T-helper 2 cell treated with Interferon-gamma antibody and Interleukin-4, amounts not matched to agents 5 μg/mL and 100 μg/mL, for 36 hours (primary cell): ENCODE data around the gene DOCK2.
A peak's percentile ranks its signal among the peaks of the same experiment; 100 is the strongest.
"Not testable (repeated sequence)": the region's sequence is repeated elsewhere in the genome, so short reads cannot be mapped to it uniquely, and the experiment has no call there.

ENCODE experiments used
- DNase-seq: peaks from one replicate; pipeline ENCODE4 v3.0.0; 2021; ENCODE audit warnings: low spot score
- H3K27ac Mint-ChIP-seq: one replicate; pipeline ENCODE4 v1.8.0; 2021; ENCODE audit warnings: mild to moderate bottlenecking, mixed read lengths
- H3K27me3 Mint-ChIP-seq: one replicate; pipeline ENCODE4 v1.8.0; 2021; ENCODE audit warnings: low read depth, mixed read lengths
- H3K36me3 Mint-ChIP-seq: one replicate; pipeline ENCODE4 v1.8.0; 2021; ENCODE audit warnings: low read depth, mixed read lengths
- H3K4me1 Mint-ChIP-seq: one replicate; pipeline ENCODE4 v1.8.0; 2021; ENCODE audit warnings: low read depth, mixed read lengths
- H3K4me3 Mint-ChIP-seq: one replicate; pipeline ENCODE4 v1.8.0; 2022; ENCODE audit warnings: mild to moderate bottlenecking, moderate library complexity, mixed read lengths
- H3K9me3 Mint-ChIP-seq: one replicate; pipeline ENCODE4 v1.8.0; 2021; ENCODE audit warnings: mixed read lengths

Gene DOCK2

DNA sequence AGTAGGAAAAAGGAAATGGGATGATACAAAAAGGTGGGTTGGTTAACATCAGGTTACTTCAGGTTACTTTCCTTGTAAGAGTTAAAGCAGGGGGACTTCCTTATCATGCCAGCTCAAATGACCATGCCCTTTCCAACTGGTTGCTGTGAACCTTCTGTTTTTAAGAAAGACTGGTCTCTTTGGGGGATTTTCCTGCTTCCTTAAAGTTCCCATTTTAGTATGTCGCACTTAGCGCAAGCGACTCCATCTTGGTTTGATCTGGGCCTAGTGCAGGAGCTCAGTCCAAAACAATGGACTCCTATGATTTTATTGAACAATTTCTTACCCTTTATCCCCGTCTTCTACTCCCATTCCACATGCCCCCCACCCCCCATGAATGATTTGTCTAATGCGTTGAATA is 173.4 kb downstream of the DOCK2 start:
- H3K4me1 Mint-ChIP-seq = peaks cover 7% of the 10 kb centered on the region
- DNase-seq = no peak
- peaks cover 48% of the 10 kb centered on the region for H3K36me3 Mint-ChIP-seq
- no peaks in the 10 kb centered on the region for H3K27me3 Mint-ChIP-seq
- no peak overlapping the region for H3K27ac Mint-ChIP-seq
- no peak overlapping the region for H3K4me3 Mint-ChIP-seq
- H3K9me3 Mint-ChIP-seq = no peaks in the 10 kb centered on the region

DNA sequence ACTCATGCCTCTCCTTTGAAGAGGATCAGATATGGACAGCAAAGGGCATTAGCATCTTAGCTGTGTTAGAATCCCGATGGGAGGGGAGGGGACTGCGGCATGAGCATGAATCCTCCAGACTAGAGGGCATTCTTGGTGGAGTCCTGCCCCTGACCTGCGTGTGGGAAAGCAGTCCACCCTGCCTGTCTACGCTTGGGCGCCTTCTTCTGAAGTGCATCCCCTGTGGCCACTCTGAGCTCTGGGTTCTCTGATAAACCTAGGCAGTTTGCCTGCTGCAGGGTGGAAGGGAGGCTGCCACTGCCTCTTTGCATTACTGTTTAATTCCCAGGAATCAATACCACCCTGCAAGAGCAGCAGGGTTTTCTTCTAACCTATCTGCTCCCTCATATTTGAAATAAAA is 173.9 kb downstream of the DOCK2 start:
- peaks cover 45% of the 10 kb centered on the region for H3K36me3 Mint-ChIP-seq
- H3K27me3 Mint-ChIP-seq = no peaks in the 10 kb centered on the region
- H3K27ac Mint-ChIP-seq = no peak overlapping the region
- DNase-seq = no peak
- H3K4me1 Mint-ChIP-seq = peaks cover 3% of the 10 kb centered on the region
- H3K9me3 Mint-ChIP-seq = no peaks in the 10 kb centered on the region
- no peak overlapping the region for H3K4me3 Mint-ChIP-seq

DNA sequence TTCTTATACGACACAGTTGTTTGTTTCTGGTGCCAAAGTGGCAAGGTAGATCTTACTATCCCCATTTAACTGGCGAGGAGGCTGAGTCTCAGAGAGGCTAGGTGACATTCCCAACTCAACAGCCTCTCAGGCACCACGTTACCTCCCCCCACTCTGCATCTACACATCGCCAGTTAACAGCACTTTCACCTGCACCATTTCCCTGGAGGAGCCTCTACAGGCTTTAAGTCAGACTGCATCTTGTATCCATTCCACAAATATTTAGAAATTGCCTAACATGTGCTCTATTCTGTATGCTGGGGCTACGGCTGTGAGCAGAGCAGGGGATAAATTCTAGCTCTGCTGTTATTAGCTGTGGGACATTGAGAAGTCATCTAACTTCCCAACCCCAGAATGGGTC is 174.6 kb downstream of the DOCK2 start:
- peaks cover 45% of the 10 kb centered on the region for H3K36me3 Mint-ChIP-seq

DNA sequence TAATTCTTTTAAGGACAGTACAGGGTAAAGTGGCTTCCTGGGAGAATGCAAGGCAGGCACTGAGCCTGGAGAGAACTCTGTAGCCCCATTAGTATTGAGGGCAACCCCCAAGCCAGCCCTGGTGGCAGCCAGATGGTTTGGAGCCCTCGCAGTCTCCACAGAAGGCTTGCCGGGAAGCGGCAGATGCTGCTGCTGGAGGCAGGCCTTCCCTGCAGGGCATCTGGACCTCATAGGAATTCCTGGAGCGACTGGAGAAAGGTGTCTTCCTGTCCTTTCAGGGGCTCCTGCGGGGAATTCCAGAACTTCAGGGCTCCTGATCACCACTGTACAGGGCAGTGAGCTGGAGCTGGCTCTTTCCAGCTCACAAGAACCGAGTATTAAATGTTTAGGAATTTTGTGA is 175.7 kb downstream of the DOCK2 start:
- Mint-ChIP-seq H3K27ac (no peak overlapping the region), H3K4me1 (peaks cover 3% of the 10 kb centered on the region), H3K9me3 (no peaks in the 10 kb centered on the region), H3K36me3 (peaks cover 52% of the 10 kb centered on the region), H3K27me3 (no peaks in the 10 kb centered on the region), H3K4me3 (no peak overlapping the region)
- no peak for DNase-seq

More for the DNA sequence above, 174.6 kb downstream of the DOCK2 start:
- Mint-ChIP-seq H3K4me3 (no peak overlapping the region), H3K27ac (no peak overlapping the region), H3K4me1 (peaks cover 3% of the 10 kb centered on the region), H3K9me3 (no peaks in the 10 kb centered on the region), H3K27me3 (no peaks in the 10 kb centered on the region)
- no peak for DNase-seq

DNA sequence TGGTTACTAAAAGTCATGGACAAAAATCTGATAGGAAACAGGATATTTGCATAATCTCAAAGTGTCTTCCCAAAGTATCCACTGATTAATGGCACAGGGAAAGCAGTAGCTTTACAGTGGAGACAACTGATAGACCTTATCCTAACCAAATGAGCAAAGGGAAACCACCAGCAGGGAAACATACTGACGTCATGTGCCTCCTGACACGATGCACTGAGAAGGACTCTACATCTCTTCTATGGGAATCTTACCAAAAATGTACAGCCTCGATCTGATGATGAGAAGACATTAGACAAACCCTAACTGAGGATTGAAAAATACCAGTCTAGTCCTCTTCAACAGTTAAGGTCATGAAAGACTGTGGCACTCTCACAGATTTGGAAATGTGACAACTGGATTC is 177.0 kb downstream of the DOCK2 start:
- peaks cover 4% of the 10 kb centered on the region for H3K9me3 Mint-ChIP-seq
- H3K4me1 Mint-ChIP-seq = peaks cover 3% of the 10 kb centered on the region
- peaks cover 65% of the 10 kb centered on the region for H3K36me3 Mint-ChIP-seq
- H3K27ac Mint-ChIP-seq = no peak overlapping the region
- H3K27me3 Mint-ChIP-seq = no peaks in the 10 kb centered on the region
- H3K4me3 Mint-ChIP-seq = no peak overlapping the region
- no peak for DNase-seq

DNA sequence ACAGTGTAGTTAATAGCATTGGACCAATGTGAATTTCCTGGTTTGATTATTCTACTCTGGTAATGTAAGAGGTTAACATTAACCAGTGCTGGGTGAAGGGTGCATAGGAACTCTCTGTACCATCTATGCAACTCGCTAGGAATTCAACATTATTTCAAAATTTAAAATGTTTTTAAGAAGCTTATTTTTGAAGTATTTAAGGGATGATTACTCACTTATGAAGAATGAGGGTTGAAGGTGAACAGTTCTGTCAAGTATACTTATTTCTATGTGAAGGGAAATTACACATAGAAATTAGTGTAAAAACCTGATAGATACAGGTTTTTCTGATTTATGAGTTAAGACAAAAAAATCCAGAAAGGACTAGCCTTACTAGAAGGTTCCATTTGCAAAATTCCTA is 177.4 kb downstream of the DOCK2 start:
- H3K27ac Mint-ChIP-seq = no peak overlapping the region
- no peak overlapping the region for H3K4me3 Mint-ChIP-seq
- H3K27me3 Mint-ChIP-seq = no peaks in the 10 kb centered on the region
- H3K4me1 Mint-ChIP-seq = peaks cover 2% of the 10 kb centered on the region
- H3K9me3 Mint-ChIP-seq = peaks cover 4% of the 10 kb centered on the region
- no peak for DNase-seq
- H3K36me3 Mint-ChIP-seq = peaks cover 64% of the 10 kb centered on the region

DNA sequence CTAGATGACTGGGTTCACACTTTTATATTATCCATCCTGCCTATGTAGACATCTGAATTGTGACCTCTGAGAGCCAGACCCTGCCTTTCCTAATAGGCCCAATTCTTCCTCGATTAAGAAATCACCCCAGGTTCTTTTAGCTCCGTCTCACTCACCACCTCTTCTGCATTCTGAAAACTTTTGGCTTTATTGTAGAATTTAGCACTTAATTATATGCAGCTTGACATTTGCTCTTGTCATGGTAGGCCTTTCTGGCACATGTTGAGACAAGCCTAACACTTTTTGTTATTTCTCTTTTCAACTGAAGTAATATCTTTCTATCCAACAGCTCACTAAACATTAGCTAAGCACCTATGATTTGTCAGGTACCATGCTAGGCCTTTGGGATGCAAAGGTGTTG is 180.0 kb downstream of the DOCK2 start:
- no peak for DNase-seq
- H3K9me3 Mint-ChIP-seq = peaks cover 4% of the 10 kb centered on the region
- peaks cover 74% of the 10 kb centered on the region for H3K36me3 Mint-ChIP-seq
- H3K27me3 Mint-ChIP-seq = no peaks in the 10 kb centered on the region
- H3K4me3 Mint-ChIP-seq = no peak overlapping the region
- H3K27ac Mint-ChIP-seq = no peak overlapping the region
- peaks cover 2% of the 10 kb centered on the region for H3K4me1 Mint-ChIP-seq

DNA sequence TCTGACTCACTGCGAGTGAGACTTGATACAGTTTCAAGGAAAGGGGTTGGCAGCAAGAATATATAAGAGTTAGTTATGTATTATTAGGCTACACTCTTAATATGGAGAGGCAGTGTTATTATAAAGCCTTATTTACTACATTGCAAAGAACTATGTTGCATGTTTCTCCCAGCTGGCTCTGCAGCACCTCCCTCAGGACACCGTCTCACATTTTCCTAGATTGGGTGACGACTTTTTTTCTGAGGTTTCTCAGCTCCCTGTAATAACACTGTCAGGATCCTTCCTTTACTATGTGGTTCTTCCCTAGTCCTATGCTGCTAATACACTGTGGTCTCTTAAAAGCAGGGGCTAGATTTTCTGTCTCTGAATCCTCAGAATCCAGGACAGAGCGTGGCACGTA is 189.5 kb downstream of the DOCK2 start:
- H3K4me1 Mint-ChIP-seq = peaks cover 9% of the 10 kb centered on the region
- no peaks in the 10 kb centered on the region for H3K27me3 Mint-ChIP-seq
- no peak for DNase-seq
- H3K36me3 Mint-ChIP-seq = peaks cover 42% of the 10 kb centered on the region
- H3K27ac Mint-ChIP-seq = no peak overlapping the region
- peaks cover 7% of the 10 kb centered on the region for H3K9me3 Mint-ChIP-seq
- H3K4me3 Mint-ChIP-seq = no peak overlapping the region

DNA sequence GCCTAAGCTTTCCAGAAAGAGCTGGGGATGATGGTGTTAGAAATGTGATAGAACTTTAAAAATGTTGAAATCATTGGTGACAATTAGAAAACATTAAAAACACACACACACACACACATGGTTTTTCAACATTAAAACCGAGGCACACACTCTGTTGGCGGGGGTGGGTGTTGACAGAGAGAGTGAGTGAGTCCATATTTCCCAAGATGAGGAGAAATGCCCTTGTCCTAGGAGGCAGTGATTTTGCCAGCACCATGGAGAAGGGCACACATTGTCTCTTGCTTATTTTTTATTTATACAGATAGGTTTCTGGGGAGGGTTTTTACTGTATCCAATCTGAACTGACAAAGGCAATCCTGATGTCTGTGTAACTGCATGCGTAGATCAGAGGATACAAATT is 190.7 kb downstream of the DOCK2 start:
- no peak overlapping the region for H3K27ac Mint-ChIP-seq
- peaks cover 35% of the 10 kb centered on the region for H3K36me3 Mint-ChIP-seq
- no peaks in the 10 kb centered on the region for H3K27me3 Mint-ChIP-seq
- no peak for DNase-seq
- peaks cover 1% of the 10 kb centered on the region for H3K9me3 Mint-ChIP-seq
- H3K4me1 Mint-ChIP-seq = peaks cover 19% of the 10 kb centered on the region
- no peak overlapping the region for H3K4me3 Mint-ChIP-seq

DNA sequence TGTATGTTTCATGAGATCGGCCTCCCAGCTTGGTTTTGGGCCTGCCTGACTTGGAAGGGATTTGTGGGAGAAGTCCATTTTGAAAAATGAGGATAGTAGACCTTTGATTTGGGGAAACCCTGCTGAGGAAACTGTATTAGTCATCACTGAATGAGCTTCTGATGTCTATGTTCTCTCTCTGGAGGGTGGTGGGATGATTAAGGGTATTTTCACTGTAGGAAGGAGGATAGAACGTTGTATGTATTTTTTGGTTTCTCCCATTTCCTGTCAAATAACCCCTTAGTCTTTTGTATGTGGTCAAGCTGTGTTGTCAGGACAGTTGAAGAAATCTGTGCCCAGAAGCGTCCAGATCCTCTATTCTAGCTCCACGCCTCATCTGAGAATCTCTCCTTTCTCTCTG is 191.3 kb downstream of the DOCK2 start:
- Mint-ChIP-seq H3K36me3 (peaks cover 29% of the 10 kb centered on the region), H3K4me1 (peaks cover 25% of the 10 kb centered on the region), H3K27me3 (no peaks in the 10 kb centered on the region), H3K4me3 (no peak overlapping the region), H3K27ac (no peak overlapping the region), H3K9me3 (no peaks in the 10 kb centered on the region)
- no peak for DNase-seq

DNA sequence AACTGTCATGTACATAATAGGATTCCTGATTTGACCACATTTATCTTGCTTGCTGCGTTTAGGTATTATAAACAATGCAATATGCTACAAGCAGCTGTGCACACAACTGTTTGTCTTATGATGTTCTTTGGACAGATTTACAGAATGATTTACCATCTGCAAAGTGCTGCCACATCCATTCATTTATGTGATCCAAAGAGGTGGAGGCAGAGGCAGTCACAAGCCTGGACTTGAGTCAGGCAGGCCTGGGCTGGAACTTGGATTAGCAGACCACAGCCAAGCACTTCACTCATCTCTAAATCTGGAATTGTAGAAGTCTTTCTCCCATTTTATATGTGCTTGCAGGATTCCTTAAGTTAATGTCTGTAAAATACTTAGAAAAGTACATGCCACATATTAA is 194.3 kb downstream of the DOCK2 start:
- no peaks in the 10 kb centered on the region for H3K27me3 Mint-ChIP-seq
- no peak overlapping the region for H3K27ac Mint-ChIP-seq
- peaks cover 20% of the 10 kb centered on the region for H3K36me3 Mint-ChIP-seq
- H3K9me3 Mint-ChIP-seq = no peaks in the 10 kb centered on the region
- H3K4me3 Mint-ChIP-seq = no peak overlapping the region
- peaks cover 33% of the 10 kb centered on the region for H3K4me1 Mint-ChIP-seq
- no peak for DNase-seq

DNA sequence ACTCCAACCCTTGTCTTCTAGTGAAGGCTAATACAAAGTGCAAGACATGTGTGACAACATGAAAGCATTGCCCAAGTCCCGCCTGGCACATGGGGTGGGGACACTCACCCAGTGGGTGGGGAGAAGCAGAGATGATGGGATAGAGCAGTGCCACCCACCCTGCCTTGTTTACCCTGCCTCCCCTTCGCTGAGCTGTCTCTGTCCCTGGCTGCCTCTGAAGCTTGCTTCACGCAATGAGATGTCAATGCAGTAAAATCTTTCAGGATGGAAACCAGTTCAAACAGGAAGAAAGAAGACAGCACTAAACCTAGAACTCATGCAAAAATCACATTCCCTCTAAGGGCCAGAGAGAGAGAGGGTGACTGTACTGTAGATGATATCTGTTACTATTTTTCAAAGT is 195.2 kb downstream of the DOCK2 start:
- Mint-ChIP-seq H3K27me3 (no peaks in the 10 kb centered on the region), H3K4me1 (peaks cover 39% of the 10 kb centered on the region), H3K9me3 (no peaks in the 10 kb centered on the region), H3K36me3 (peaks cover 23% of the 10 kb centered on the region), H3K27ac (peak overlapping the region; percentile 37), H3K4me3 (no peak overlapping the region)
- peak; percentile 11 for DNase-seq

DNA sequence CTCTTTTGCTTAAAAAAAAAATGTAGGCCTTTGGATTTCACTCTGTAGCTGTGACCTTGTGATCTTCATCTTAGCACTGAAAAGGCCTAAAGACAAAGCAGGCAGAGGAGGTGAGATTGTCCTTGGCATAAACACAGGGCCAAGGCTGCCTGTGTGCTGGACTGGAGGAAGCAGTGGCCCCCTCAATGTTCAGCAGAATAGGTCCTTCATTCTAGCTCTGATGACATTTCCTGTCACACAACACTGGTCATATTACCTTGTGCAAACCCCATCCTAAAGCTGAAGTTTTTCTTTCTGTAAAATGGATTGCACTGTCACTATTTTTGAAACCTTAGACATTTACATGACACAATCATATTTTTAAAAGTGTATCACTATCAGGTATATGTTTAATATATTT is 195.8 kb downstream of the DOCK2 start:
- Mint-ChIP-seq H3K4me3 (no peak overlapping the region), H3K36me3 (peaks cover 25% of the 10 kb centered on the region), H3K9me3 (no peaks in the 10 kb centered on the region), H3K27ac (peak overlapping the region; percentile 67), H3K27me3 (no peaks in the 10 kb centered on the region), H3K4me1 (peaks cover 45% of the 10 kb centered on the region)
- DNase-seq = no peak

DNA sequence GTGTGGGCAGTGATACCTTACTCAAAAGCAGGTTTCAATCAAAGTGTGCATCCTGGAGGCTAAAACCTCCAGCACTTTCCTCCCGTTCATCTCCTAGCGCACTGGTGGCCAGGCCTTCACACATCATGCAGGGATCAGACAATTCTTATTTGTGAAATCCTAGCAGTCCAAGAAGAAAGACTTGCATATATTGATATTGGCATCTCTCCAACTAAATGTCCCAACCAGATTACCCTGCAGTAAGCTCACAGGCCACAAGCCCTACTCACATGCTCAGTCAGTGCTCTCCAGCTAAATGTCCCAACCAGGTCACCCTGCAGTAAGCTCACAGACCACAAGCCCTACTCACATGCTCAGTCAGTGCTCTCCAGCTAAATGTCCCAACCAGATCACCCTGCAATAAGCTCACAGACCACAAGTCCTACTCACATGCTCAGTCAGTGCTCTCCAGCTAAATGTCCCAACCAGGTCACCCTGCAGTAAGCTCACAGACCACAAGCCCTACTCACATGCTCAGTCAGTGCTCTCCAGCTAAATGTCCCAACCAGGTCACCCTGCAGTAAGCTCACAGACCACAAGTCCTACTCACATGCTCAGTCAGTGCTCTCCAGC is 196.7 kb downstream of the DOCK2 start:
- peaks cover 28% of the 10 kb centered on the region for H3K36me3 Mint-ChIP-seq
- not testable (repeated sequence) for H3K27ac Mint-ChIP-seq, H3K27me3 Mint-ChIP-seq, H3K4me3 Mint-ChIP-seq, H3K9me3 Mint-ChIP-seq
- peaks cover 50% of the 10 kb centered on the region for H3K4me1 Mint-ChIP-seq
- DNase-seq = peak; percentile 33

DNA sequence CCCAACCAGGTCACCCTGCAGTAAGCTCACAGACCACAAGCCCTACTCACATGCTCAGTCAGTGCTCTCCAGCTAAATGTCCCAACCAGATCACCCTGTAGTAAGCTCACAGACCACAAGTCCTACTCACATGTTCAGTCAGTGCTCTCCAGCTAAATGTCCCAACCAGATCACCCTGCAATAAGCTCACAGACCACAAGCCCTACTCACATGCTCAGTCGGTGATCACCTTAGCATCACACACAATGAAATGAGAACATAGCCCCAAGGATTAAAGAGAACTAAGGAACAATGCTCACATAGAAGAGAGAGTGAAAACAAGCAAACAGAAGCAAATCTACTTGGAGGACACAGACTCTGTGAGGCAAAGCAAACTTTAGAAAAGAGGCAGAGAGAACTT is 197.5 kb downstream of the DOCK2 start:
- not testable (repeated sequence) for H3K4me3 Mint-ChIP-seq, H3K9me3 Mint-ChIP-seq, H3K27me3 Mint-ChIP-seq
- Mint-ChIP-seq H3K27ac (peak overlapping the region; percentile 39), H3K36me3 (peaks cover 30% of the 10 kb centered on the region), H3K4me1 (peaks cover 51% of the 10 kb centered on the region)
- peak; percentile 31 for DNase-seq
